Mesenchymal stem cell (in vitro differentiated cells and primary cell): ENCODE measurements around the gene AGO4.

ENCODE experiments used
- DNase-seq: peaks from one replicate; pipeline ENCODE4 v3.0.0-alpha.2; 2013
- H2AFZ ChIP-seq: one replicate; pipeline ENCODE4 v1.6.1; 2013; ENCODE audit warnings: low read depth, mild to moderate bottlenecking, control low read depth, inconsistent platforms, low read length, moderate library complexity
- H2AK5ac ChIP-seq: 2 replicates; pipeline ENCODE4 v1.6.1; 2013; ENCODE audit warnings: low read length, moderate library complexity, mild to moderate bottlenecking, inconsistent platforms; ENCODE audit not compliant: severe bottlenecking
- H2BK120ac ChIP-seq: one replicate; pipeline ENCODE4 v1.6.1; 2013; ENCODE audit warnings: low read depth, mild to moderate bottlenecking, inconsistent platforms, low read length, moderate library complexity
- H2BK12ac ChIP-seq, 2 experiments: one replicate each; pipeline ENCODE4 v1.6.1; 2013; ENCODE audit warnings: inconsistent platforms in 2 of 2, low read length in 2 of 2, mild to moderate bottlenecking in 2 of 2, moderate library complexity in 2 of 2, control low read depth in 1 of 2
- H2BK15ac ChIP-seq: one replicate; pipeline ENCODE4 v1.6.1; 2013; ENCODE audit warnings: mild to moderate bottlenecking, low read depth, inconsistent platforms; ENCODE audit not compliant: poor library complexity, severe bottlenecking
- H2BK5ac ChIP-seq: 2 replicates; pipeline ENCODE4 v1.6.1; 2013; ENCODE audit warnings: low read depth, mild to moderate bottlenecking, low read length, control low read depth, inconsistent platforms; ENCODE audit not compliant: poor library complexity, severe bottlenecking
- H3K14ac ChIP-seq, 2 experiments: one replicate each; pipeline ENCODE4 v1.6.1; 2013; ENCODE audit warnings: inconsistent platforms in 2 of 2, low read length in 2 of 2, control low read depth in 1 of 2, mild to moderate bottlenecking in 1 of 2, moderate library complexity in 1 of 2
- H3K18ac ChIP-seq, 2 experiments: one replicate each; pipeline ENCODE4 v1.6.1; 2013; ENCODE audit warnings: inconsistent platforms in 2 of 2, low read length in 2 of 2, control low read depth in 1 of 2, low read depth in 1 of 2, mild to moderate bottlenecking in 1 of 2
- H3K23ac ChIP-seq, 2 experiments: one replicate each; pipeline ENCODE4 v1.6.1; 2013; ENCODE audit warnings: inconsistent platforms in 2 of 2, low read length in 2 of 2, mild to moderate bottlenecking in 2 of 2, moderate library complexity in 2 of 2, control low read depth in 1 of 2
- H3K27ac ChIP-seq: 2 replicates; pipeline ENCODE4 v1.5.1; 2013; ENCODE audit warnings: mild to moderate bottlenecking, moderate library complexity, low read length, control low read depth, inconsistent platforms; ENCODE audit not compliant: poor library complexity, severe bottlenecking
- H3K27me3 ChIP-seq, 2 experiments: 2 replicates each; pipeline versions ENCODE4 v1.6.1 to v1.7.0; 2013; ENCODE audit warnings: low read length in 2 of 2, mild to moderate bottlenecking in 2 of 2, moderate library complexity in 2 of 2, control low read depth in 1 of 2, inconsistent platforms in 1 of 2; ENCODE audit not compliant: control insufficient read depth in 1 of 2, insufficient read depth in 1 of 2
- H3K36me3 ChIP-seq, 2 experiments: 2 replicates each; pipeline versions ENCODE4 v1.6.1 to v1.7.0; 2013; ENCODE audit warnings: low read length in 2 of 2, control low read depth in 1 of 2, inconsistent platforms in 1 of 2, low read depth in 1 of 2, mild to moderate bottlenecking in 1 of 2; ENCODE audit not compliant: insufficient read depth in 2 of 2, control insufficient read depth in 1 of 2
- H3K4ac ChIP-seq, 2 experiments: one replicate each; pipeline ENCODE4 v1.6.1; 2013; ENCODE audit warnings: inconsistent platforms in 2 of 2, low read length in 2 of 2, mild to moderate bottlenecking in 2 of 2, moderate library complexity in 2 of 2, control low read depth in 1 of 2, low read depth in 1 of 2
- H3K4me1 ChIP-seq: 2 replicates; pipeline ENCODE4 v1.6.1; 2013; ENCODE audit warnings: low read depth, low read length, control low read depth; ENCODE audit not compliant: control insufficient read depth, insufficient read depth
- H3K4me2 ChIP-seq: 2 replicates; pipeline ENCODE4 v1.6.1; 2013; ENCODE audit warnings: low read length, mild to moderate bottlenecking, inconsistent platforms; ENCODE audit not compliant: poor library complexity, severe bottlenecking
- H3K4me3 ChIP-seq, 2 experiments: 2 replicates each; pipeline versions ENCODE4 v1.5.1 to v1.7.0; 2013; ENCODE audit warnings: low read length in 2 of 2, mild to moderate bottlenecking in 2 of 2, control low read depth in 1 of 2, low read depth in 1 of 2; ENCODE audit not compliant: insufficient read depth in 1 of 2
- H3K79me1 ChIP-seq: replicated peaks from 2 replicates; pipeline ENCODE4 v1.6.1; 2013; ENCODE audit warnings: mild to moderate bottlenecking, control low read depth, low read length, inconsistent platforms; ENCODE audit not compliant: poor library complexity, severe bottlenecking
- H3K9ac ChIP-seq: 2 replicates; pipeline ENCODE4 v1.7.0; 2013; ENCODE audit warnings: mild to moderate bottlenecking, low read length, moderate library complexity
- H3K9me3 ChIP-seq: 2 replicates; pipeline ENCODE4 v1.7.0; 2013; ENCODE audit warnings: mild to moderate bottlenecking, low read length; ENCODE audit not compliant: control insufficient read depth
- H4K8ac ChIP-seq: one replicate; pipeline ENCODE4 v1.6.1; 2013; ENCODE audit warnings: inconsistent platforms, mild to moderate bottlenecking, low read length, moderate library complexity
- H4K91ac ChIP-seq: one replicate; pipeline ENCODE4 v1.6.1; 2013; ENCODE audit warnings: mild to moderate bottlenecking, low read length, inconsistent platforms
- WGBS: methylation state at CpG from one replicate; pipeline ENCODE4 v1.1.7; 2013; ENCODE audit warnings: mixed read lengths; 5-methylcytosine and 5-hydroxymethylcytosine counted together

AGO4 gene

DNA sequence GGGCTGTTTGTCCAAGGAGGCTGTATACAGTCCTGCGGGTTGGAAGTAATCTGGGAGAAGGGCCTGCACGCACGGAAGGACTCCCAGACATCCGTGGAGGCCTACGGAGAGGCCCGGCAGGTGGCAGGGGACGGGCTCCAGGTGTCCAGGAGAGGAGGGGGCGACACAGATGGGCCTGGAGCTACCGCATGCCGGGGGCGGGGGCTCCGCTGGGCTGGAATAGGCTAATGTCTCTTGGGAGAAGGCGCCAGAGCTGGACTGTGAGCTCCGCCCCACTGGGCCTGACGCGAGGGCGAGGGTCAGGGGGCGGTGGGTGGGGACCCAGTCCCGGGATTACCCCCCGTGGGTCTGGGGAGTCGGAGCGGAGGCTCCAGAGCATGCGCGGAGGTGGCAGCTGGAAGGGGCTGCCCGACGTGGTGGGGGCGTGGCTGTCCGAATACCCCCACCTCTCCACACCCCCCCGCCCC is 75.9 kb downstream of the AGO4 start:
- H3K4me1 ChIP-seq, result peaks cover 19% of the 10 kb centered on the region
- H3K79me1 ChIP-seq, result peaks cover 27% of the 10 kb centered on the region
- peak overlapping the region; percentile 42 for H2BK120ac ChIP-seq
- peak overlapping the region; percentile 71 for H4K8ac ChIP-seq
- H2BK12ac ChIP-seq, result no peak overlapping the region
- peak overlapping the region; percentile 94 for H3K4me2 ChIP-seq
- H3K27me3 ChIP-seq, result peaks cover 0 to 7% of the 10 kb centered on the region in 2 experiments
- no peak overlapping the region for H2BK5ac ChIP-seq
- H3K9ac ChIP-seq, result peak overlapping the region; percentile 94
- peak overlapping the region; percentile 91 to 99 for H3K4me3 ChIP-seq
- H4K91ac ChIP-seq, result peak overlapping the region; percentile 47
- H3K14ac ChIP-seq, result peak overlapping the region in 1 of 2 experiments; percentile 50
- H3K36me3 ChIP-seq, result peaks cover 0 to 5% of the 10 kb centered on the region in 2 experiments
- H3K4ac ChIP-seq, result peak overlapping the region; percentile 42 to 81
- peak overlapping the region; percentile 89 for H2AFZ ChIP-seq
- H3K18ac ChIP-seq, result peak overlapping the region; percentile 59 to 86
- no peak overlapping the region for H3K27ac ChIP-seq
- no peak overlapping the region for H2AK5ac ChIP-seq
- H3K9me3 ChIP-seq, result no peaks in the 10 kb centered on the region
- DNase-seq, result peak; percentile 50
- 3% methylated on average over 24 of the region's 29 CpGs for WGBS
- H2BK15ac ChIP-seq, result no peak overlapping the region
- H3K23ac ChIP-seq, result peak overlapping the region in 1 of 2 experiments; percentile 90

DNA sequence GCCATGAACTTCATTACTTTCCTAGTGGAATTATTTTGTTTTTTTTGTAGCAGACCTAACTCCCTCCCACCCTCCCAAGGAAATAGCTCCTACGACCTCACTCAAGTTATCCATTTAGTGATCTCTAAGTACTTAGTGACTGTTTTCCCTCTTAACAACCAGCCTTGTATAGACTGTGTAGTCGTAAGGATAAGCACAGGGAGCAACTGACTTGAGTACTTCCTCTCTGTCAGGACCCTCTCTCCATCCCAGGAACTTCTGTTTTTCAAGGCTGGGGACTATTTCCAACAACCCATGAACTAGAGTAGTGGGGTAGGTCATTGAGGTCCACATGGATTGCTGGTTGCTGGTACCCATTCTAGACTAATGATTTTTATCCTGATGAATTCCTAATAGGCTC is 77.1 kb downstream of the AGO4 start:
- H3K9me3 ChIP-seq, result no peaks in the 10 kb centered on the region
- no peak overlapping the region for H3K27ac ChIP-seq
- peaks cover 0 to 4% of the 10 kb centered on the region in 2 experiments for H3K27me3 ChIP-seq
- H2BK5ac ChIP-seq, result no peak overlapping the region
- H3K9ac ChIP-seq, result no peak overlapping the region
- no peak overlapping the region for H2AK5ac ChIP-seq
- no peak overlapping the region for H3K4me2 ChIP-seq
- H2AFZ ChIP-seq, result no peak overlapping the region
- WGBS, result 0% methylated on average over 1 of the region's 2 CpGs
- peak; percentile 15 for DNase-seq
- no peak overlapping the region for H3K4ac ChIP-seq
- H2BK12ac ChIP-seq, result no peak overlapping the region
- H3K14ac ChIP-seq, result no peak overlapping the region
- H3K18ac ChIP-seq, result no peak overlapping the region
- no peak overlapping the region for H2BK15ac ChIP-seq
- peaks cover 4 to 14% of the 10 kb centered on the region in 2 experiments for H3K36me3 ChIP-seq
- H2BK120ac ChIP-seq, result no peak overlapping the region
- no peak overlapping the region for H3K4me3 ChIP-seq
- H3K23ac ChIP-seq, result no peak overlapping the region
- peaks cover 19% of the 10 kb centered on the region for H3K4me1 ChIP-seq
- H4K8ac ChIP-seq, result no peak overlapping the region
- H3K79me1 ChIP-seq, result peaks cover 29% of the 10 kb centered on the region
- H4K91ac ChIP-seq, result no peak overlapping the region

DNA sequence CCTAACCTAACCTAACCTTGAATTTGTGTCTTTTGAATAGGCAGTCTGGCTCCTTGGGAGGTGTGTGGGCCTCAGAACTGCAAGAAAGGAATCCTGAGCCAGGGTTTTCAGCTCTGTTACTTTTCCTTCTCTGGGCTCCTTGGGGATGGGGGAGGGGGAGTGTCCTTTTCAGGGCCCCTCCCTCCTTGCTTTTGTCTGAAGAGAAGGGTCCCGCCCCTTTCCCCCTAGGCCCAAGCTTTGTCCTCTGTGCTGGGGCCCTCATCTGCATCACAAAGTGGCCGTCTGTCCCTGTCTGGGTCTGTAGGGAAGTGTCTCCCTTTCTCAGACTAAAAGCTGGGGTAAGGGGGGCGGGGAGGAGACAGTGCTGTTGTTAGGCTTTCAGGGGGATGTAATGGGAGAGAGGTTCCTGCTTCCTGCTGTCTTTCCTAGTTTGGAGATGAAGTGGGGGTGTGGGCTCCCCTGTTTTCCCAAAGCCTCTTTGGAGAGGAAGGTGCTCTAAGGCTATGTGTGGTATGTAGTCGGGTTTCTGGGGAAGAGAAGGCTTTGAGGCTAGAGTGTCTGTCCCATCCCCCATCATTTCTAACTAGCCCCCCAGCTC is 78.2 kb downstream of the AGO4 start:
- no peak overlapping the region for H3K14ac ChIP-seq
- H3K4me2 ChIP-seq, result no peak overlapping the region
- no peaks in the 10 kb centered on the region for H3K9me3 ChIP-seq
- no peak overlapping the region for H3K4ac ChIP-seq
- no peak overlapping the region for H2AFZ ChIP-seq
- no peak overlapping the region for H3K23ac ChIP-seq
- WGBS, result 53% methylated on average over 3 of the region's 4 CpGs
- peak; percentile 23 for DNase-seq
- peaks cover 19% of the 10 kb centered on the region for H3K4me1 ChIP-seq
- H4K8ac ChIP-seq, result peak overlapping the region; percentile 51
- H3K18ac ChIP-seq, result no peak overlapping the region
- no peak overlapping the region for H3K27ac ChIP-seq
- no peak overlapping the region for H2AK5ac ChIP-seq
- H3K4me3 ChIP-seq, result no peak overlapping the region
- H2BK120ac ChIP-seq, result no peak overlapping the region
- H3K9ac ChIP-seq, result no peak overlapping the region
- no peak overlapping the region for H2BK15ac ChIP-seq
- no peak overlapping the region for H2BK12ac ChIP-seq
- no peak overlapping the region for H2BK5ac ChIP-seq
- H3K79me1 ChIP-seq, result peaks cover 29% of the 10 kb centered on the region
- H3K27me3 ChIP-seq, result no peaks in the 10 kb centered on the region
- H3K36me3 ChIP-seq, result peaks cover 4 to 24% of the 10 kb centered on the region in 2 experiments
- no peak overlapping the region for H4K91ac ChIP-seq

DNA sequence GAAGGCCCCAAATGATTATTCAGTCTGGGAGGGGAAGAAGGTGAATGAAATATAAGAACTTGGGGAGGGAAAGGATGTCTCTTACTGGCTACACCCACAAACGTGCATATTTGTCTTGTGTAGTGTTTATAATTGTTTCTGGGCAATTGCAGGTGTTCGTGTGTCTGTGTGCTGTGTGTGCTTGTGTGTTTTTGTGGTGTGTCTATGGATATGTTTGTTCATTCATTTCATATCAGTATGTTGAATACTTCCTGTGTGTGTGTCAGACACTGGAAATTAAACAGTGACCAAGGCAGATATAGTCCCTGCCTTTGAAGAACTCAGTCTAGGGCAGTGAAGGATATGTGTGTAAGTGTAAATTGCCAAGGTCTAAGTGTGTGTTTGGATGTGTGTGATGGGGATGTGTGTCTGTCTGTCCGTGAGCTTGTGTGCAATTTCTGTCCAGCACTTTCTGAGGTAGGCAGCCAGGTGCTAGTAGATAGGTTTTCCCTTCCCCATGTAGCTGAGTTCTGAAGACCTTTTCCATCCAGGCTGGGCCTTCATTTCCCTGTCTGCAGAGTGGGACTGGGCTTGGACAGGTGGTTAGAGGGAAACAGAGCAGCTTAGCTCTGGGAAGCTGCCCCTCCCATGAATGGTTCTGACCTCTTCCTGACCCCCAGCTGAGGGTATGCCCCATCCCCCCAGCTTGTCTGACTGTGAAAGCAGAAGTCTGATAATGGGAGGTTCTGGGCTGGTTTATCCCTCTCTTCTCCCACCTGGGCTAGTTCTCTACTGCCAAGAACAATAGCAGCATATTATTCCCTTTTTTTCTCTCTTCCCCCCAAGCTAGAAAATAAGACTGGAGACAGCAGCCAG is 79.0 kb downstream of the AGO4 start:
- Histone ChIP-seq H3K27ac (no peak overlapping the region), H4K91ac (no peak overlapping the region), H3K4me3 (no peak overlapping the region), H3K4me1 (peaks cover 19% of the 10 kb centered on the region), H3K9ac (no peak overlapping the region), H3K36me3 (peaks cover 7 to 28% of the 10 kb centered on the region in 2 experiments), H3K4ac (no peak overlapping the region), H2BK15ac (no peak overlapping the region), H3K14ac (no peak overlapping the region), H4K8ac (no peak overlapping the region), H3K27me3 (no peaks in the 10 kb centered on the region), H3K9me3 (no peaks in the 10 kb centered on the region), H2BK12ac (no peak overlapping the region), H2BK120ac (no peak overlapping the region), H2AFZ (no peak overlapping the region), H3K23ac (no peak overlapping the region), H2AK5ac (no peak overlapping the region), H3K4me2 (no peak overlapping the region), H3K79me1 (peaks cover 29% of the 10 kb centered on the region), H3K18ac (no peak overlapping the region), H2BK5ac (no peak overlapping the region)
- peak; percentile 8 for DNase-seq
- WGBS, result 69% methylated on average over 3 of the region's 3 CpGs
